DOHH2 (cell line): Measurements from ENCODE around the gene RELA.
A peak's percentile ranks its signal among the peaks of the same experiment; 100 is the strongest.
"Not testable (repeated sequence)": the region's sequence is repeated elsewhere in the genome, so short reads cannot be mapped to it uniquely, and the experiment has no call there.

Source experiments
- H3F3A ChIP-seq: fragments of 200-600 bp; sonication (generic), shearing (Covaris generic); 2 replicates; pipeline ENCODE4 v1.6.0; 2016; ENCODE audit warnings: antibody characterized with exemption, mild to moderate bottlenecking; ENCODE audit not compliant: control insufficient read depth, insufficient read depth
- H3K27ac ChIP-seq: fragments of 200-600 bp; sonication (generic); 2 replicates; pipeline ENCODE4 v1.5.1; 2014; ENCODE audit warnings: low read depth, mild to moderate bottlenecking, low read length, moderate library complexity
- H3K27me3 ChIP-seq: fragments of 200-600 bp; sonication (generic); 2 replicates; pipeline ENCODE4 v1.6.1; 2014; ENCODE audit warnings: mild to moderate bottlenecking, low read length, mixed read lengths; ENCODE audit not compliant: control insufficient read depth
- H3K36me3 ChIP-seq: fragments of 200-600 bp; sonication (generic); 2 replicates; pipeline ENCODE4 v1.6.1; 2014; ENCODE audit warnings: mild to moderate bottlenecking, low read length, moderate library complexity, mixed read lengths; ENCODE audit not compliant: control insufficient read depth
- H3K4me1 ChIP-seq: fragments of 200-600 bp; sonication (generic); 2 replicates; pipeline ENCODE4 v1.6.1; 2014; ENCODE audit warnings: mild to moderate bottlenecking, low read length, mixed read lengths; ENCODE audit not compliant: control insufficient read depth
- H3K4me2 ChIP-seq: fragments of 200-600 bp; sonication (generic); 2 replicates; pipeline ENCODE4 v1.6.0; 2014; ENCODE audit warnings: mild to moderate bottlenecking, low read length, moderate library complexity
- H3K4me3 ChIP-seq: fragments of 200-600 bp; sonication (generic); 2 replicates; pipeline ENCODE4 v1.5.1; 2014; ENCODE audit warnings: mild to moderate bottlenecking, low read length, mixed read lengths
- H3K79me2 ChIP-seq: fragments of 200-600 bp; sonication (generic); 2 replicates; pipeline ENCODE4 v1.6.1; 2014; ENCODE audit warnings: mild to moderate bottlenecking, low read length, mixed read lengths; ENCODE audit not compliant: control insufficient read depth
- H3K9me2 ChIP-seq: fragments of 200-600 bp; sonication (generic); replicated peaks from 2 replicates; pipeline ENCODE4 v1.6.1; 2014; ENCODE audit warnings: mild to moderate bottlenecking, low read length, mixed read lengths; ENCODE audit not compliant: control insufficient read depth
- H3K9me3 ChIP-seq: fragments of 200-600 bp; sonication (generic); 2 replicates; pipeline ENCODE4 v1.6.1; 2014; ENCODE audit warnings: antibody characterized with exemption, low read length, mixed read lengths; ENCODE audit not compliant: control insufficient read depth, insufficient read depth
- H4K20me1 ChIP-seq: fragments of 200-600 bp; sonication (generic); 2 replicates; pipeline ENCODE4 v1.6.0; 2014; ENCODE audit warnings: low read depth, mild to moderate bottlenecking, antibody characterized with exemption, low read length, moderate library complexity; ENCODE audit not compliant: control insufficient read depth, insufficient read depth
- EZH2phosphoT487 ChIP-seq: fragments of 200-600 bp; sonication (generic); IDR thresholded peaks from 2 replicates; pipeline ENCODE4 v1.6.1; 2017; ENCODE audit warnings: borderline replicate concordance, mild to moderate bottlenecking, antibody characterized with exemption, low read length, moderate library complexity, mixed read lengths
- TF ChIP-seq, protein P1 (sequence below): fragments of 200-600 bp; sonication (generic); IDR thresholded peaks from one replicate; pipeline ENCODE4 v1.5.1; 2014; ENCODE audit warnings: antibody characterized with exemption, mild to moderate bottlenecking, low read depth, low read length; ENCODE audit not compliant: poor library complexity, severe bottlenecking

Gene RELA

DNA sequence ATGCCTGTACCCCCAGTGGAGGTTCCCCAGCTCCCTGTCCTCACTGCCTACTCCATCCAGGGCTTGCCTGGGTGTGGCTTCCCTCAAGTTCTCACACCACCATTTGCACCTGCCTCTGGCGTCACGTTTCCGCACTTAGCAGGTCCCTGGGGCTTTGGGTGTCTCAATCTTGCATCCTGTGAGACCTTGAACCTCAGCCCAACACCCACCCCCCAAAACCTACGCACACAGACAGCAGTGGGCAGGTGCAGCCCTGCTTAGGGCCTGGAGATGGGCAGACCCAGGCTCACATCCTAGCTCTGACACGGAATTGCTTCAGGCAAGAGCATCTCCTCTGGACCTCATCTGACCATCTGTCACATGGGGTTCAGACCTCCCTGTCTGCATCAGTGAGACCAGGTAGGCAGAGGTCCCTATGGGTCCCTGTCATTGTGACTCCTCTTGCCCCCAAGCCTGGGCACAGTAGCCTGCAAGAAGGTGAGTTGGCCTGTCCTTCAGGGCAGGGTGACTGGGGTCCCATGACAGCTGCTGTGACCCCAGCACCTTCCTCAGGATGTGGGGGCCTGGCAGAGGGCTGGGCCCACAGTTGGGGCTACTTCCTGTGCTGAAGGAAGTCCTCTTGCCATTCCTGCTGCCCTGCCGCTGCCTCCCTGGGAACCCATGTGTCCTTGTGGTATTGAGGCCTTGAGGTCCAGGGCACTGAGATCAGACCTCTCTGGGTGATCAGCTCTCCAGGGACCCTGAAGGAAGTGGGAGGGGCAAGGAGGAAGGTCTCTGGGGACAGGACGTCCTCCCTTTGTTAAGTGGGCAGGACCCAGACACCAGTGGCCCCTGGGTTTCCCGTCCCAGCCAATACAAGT is 22.9 kb downstream of the RELA start:
- peak overlapping the region; percentile 84 for H3K4me3 ChIP-seq
- TF ChIP-seq, protein P1, sequence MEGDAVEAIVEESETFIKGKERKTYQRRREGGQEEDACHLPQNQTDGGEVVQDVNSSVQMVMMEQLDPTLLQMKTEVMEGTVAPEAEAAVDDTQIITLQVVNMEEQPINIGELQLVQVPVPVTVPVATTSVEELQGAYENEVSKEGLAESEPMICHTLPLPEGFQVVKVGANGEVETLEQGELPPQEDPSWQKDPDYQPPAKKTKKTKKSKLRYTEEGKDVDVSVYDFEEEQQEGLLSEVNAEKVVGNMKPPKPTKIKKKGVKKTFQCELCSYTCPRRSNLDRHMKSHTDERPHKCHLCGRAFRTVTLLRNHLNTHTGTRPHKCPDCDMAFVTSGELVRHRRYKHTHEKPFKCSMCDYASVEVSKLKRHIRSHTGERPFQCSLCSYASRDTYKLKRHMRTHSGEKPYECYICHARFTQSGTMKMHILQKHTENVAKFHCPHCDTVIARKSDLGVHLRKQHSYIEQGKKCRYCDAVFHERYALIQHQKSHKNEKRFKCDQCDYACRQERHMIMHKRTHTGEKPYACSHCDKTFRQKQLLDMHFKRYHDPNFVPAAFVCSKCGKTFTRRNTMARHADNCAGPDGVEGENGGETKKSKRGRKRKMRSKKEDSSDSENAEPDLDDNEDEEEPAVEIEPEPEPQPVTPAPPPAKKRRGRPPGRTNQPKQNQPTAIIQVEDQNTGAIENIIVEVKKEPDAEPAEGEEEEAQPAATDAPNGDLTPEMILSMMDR, result no peak
- TF ChIP-seq EZH2phosphoT487, result no peak
- peaks cover 28% of the 10 kb centered on the region for H3F3A ChIP-seq
- H4K20me1 ChIP-seq, result no peaks in the 10 kb centered on the region
- peaks cover 80% of the 10 kb centered on the region for H3K36me3 ChIP-seq
- H3K9me2 ChIP-seq, result no peaks in the 10 kb centered on the region
- peak overlapping the region; percentile 97 for H3K27ac ChIP-seq
- peaks cover 49% of the 10 kb centered on the region for H3K4me1 ChIP-seq
- H3K79me2 ChIP-seq, result peaks cover 28% of the 10 kb centered on the region
- H3K9me3 ChIP-seq, result no peaks in the 10 kb centered on the region
- no peaks in the 10 kb centered on the region for H3K27me3 ChIP-seq
- peak overlapping the region; percentile 100 for H3K4me2 ChIP-seq

DNA sequence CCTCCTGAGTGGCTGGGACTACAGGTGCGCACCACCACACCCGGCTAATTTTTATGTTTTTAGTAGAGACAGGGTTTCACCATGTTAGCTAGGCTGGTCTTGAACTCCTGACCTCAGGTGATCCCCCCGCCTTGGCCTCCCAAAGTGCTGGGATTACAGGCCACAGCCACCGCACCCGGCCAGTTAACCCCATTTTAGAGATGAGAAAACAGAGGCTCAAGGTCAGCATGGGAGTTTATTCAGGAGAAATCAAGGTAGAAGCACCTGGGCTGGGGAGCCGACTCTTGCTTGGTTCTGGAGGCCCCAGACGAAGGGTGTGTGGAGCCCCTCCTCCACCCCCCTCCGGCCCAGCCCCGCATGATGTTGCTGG is 23.5 kb downstream of the RELA start:
- Histone ChIP-seq H3K4me3 (peak overlapping the region; percentile 84), H3K4me2 (peak overlapping the region; percentile 100), H3F3A (peaks cover 28% of the 10 kb centered on the region), H3K27ac (peak overlapping the region; percentile 97), H3K4me1 (peaks cover 49% of the 10 kb centered on the region), H3K79me2 (peaks cover 28% of the 10 kb centered on the region), H3K36me3 (peaks cover 84% of the 10 kb centered on the region)
- H3K9me3 ChIP-seq, H3K9me2 ChIP-seq, H4K20me1 ChIP-seq, H3K27me3 ChIP-seq: not testable (repeated sequence)

DNA sequence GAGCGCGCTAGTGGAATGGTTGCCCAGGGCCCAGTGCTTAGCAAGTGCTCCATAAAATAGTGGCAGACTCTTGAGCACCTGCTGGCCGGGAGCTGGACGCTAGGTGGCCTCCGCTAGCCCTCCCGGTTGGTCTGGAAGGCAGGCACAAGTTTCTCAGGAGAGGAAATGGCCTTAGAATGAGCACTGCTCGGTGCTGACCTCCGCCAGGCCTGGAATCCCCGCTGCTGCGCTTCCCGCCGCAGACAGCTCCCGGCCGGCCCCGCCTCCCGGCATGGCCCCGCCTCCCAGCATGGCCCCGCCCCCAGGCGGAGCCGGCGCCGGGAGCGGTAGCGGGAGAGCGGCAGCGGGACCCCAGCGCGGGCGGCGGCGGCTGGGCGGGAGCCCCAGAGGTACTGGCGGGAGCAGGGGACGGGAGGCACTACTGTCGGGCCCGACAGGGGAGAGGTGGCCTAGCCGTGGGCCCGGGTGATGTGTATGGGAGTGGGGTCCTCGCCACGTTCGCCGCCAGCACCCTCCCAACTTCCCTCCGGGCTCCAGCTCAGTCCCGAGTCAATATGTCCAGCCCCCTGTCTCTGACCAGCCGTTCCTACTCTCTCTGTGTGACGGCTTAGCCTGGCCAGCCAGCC is 24.8 kb downstream of the RELA start, which contains the start of gene SIPA1:
SIPA1 (plus strand) TSS at position 308 of the 626 bp plus-strand sequence. CDS start 2,821 bp downstream, outside the sequence.
- Histone ChIP-seq H3K9me3 (no peaks in the 10 kb centered on the region), H3K36me3 (peaks cover 85% of the 10 kb centered on the region), H3K27me3 (no peaks in the 10 kb centered on the region), H3K9me2 (no peaks in the 10 kb centered on the region), H3K4me2 (peak within 1 kb of the TSS; percentile 100), H3K4me1 (peaks cover 49% of the 10 kb centered on the region), H3K27ac (peak within 1 kb of the TSS; percentile 97), H4K20me1 (no peaks in the 10 kb centered on the region), H3K79me2 (peaks cover 28% of the 10 kb centered on the region), H3K4me3 (peak within 1 kb of the TSS; percentile 84), H3F3A (peaks cover 28% of the 10 kb centered on the region)
- TF ChIP-seq EZH2phosphoT487, result no peak
- TF ChIP-seq, protein P1, result no peak

DNA sequence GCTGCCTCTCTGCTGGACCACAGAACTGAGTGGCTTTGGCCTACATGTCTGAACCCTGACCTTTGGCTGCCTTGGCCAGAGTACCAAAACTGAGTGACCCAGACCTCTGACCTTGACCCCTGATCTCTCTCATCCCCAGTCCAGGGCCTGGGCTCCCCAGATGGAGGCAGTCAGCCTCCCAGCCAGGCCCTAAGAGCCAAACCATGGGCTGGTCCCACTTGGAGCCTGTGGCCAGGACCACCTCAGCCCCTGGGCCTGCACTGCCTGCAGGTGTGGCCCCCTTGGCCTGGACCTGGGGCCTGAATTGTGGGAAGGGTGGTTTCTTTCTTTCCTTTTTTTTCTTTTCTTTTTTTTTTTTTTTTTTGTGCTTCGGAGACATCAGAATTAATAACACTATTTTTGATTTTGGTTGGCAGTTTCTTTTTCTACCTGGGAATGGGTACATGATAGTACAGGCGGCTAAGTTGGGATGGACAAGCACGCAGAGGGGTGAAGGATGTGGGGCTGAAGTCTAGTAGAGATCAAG is 25.6 kb downstream of the RELA start:
- Histone ChIP-seq H3K79me2 (peaks cover 28% of the 10 kb centered on the region), H3K36me3 (peaks cover 79% of the 10 kb centered on the region), H4K20me1 (no peaks in the 10 kb centered on the region), H3F3A (peaks cover 28% of the 10 kb centered on the region), H3K4me2 (peak overlapping the region; percentile 100), H3K27me3 (no peaks in the 10 kb centered on the region), H3K4me1 (peaks cover 49% of the 10 kb centered on the region), H3K9me2 (no peaks in the 10 kb centered on the region), H3K4me3 (peak overlapping the region; percentile 84; the same call in 1 of the 2 replicates), H3K27ac (peak overlapping the region; percentile 97), H3K9me3 (no peaks in the 10 kb centered on the region)
- TF ChIP-seq, protein P1, result no peak
- no peak for TF ChIP-seq EZH2phosphoT487
